Stomach (tissue), 9 donors: Measurements from ENCODE around the gene CDC34. TPM values are rescaled to one million over a fixed set of nuclear protein-coding genes. Genes with fewer than 3 reads are reported as not detected.

Experiments
- DNase-seq, 2 donors: peaks; one replicate each; pipeline versions ENCODE4 v3.0.0 to v3.0.0-alpha.2; 2013 to 2019
- H3K27ac ChIP-seq, 5 donors: fragments of 200-600 bp in 4 of 5; sonication (generic) in 4 of 5; one replicate each; pipeline ENCODE4 v1.5.1; 2013 to 2019; ENCODE audit warnings: mild to moderate bottlenecking in 1 of 5, moderate library complexity in 1 of 5
- H3K27me3 ChIP-seq, 3 donors: fragments of 200-600 bp; sonication (generic); one replicate each; pipeline ENCODE4 v1.5.1; 2017 to 2019; ENCODE audit warnings: mixed run types in 1 of 3
- H3K36me3 ChIP-seq, 4 donors: fragments of 200-600 bp; sonication (generic); 1 replicate in 3 of 4; 2 replicates in 1 of 4; pipeline ENCODE4 v1.5.1; 2016 to 2019
- H3K4me1 ChIP-seq, 4 donors: fragments of 200-600 bp; sonication (generic); one replicate each; pipeline ENCODE4 v1.5.1; 2016 to 2019
- H3K4me3 ChIP-seq, 4 donors: fragments of 200-600 bp; sonication (generic) in 3 of 4; one replicate each; pipeline ENCODE4 v1.5.1; 2016 to 2019; ENCODE audit warnings: mild to moderate bottlenecking in 1 of 4
- H3K9me3 ChIP-seq, 4 donors: fragments of 200-600 bp; sonication (generic); one replicate each; pipeline ENCODE4 v1.5.1; 2016 to 2019
- CTCF ChIP-seq, 7 experiments: fragments of 450-650 bp in 4 of 7; fragments of 200-600 bp in 3 of 7; sonication (generic) in 3 of 7; IDR thresholded peaks; one replicate each; pipeline ENCODE4 v1.5.1; 2016 to 2019; ENCODE audit warnings: antibody characterized with exemption in 7 of 7, control low read depth in 2 of 7, mild to moderate bottlenecking in 1 of 7
- EP300 ChIP-seq: sonication (generic); formaldehyde crosslinking; IDR thresholded peaks from one replicate; pipeline ENCODE4 v1.6.1; 2017; ENCODE audit warnings: antibody characterized with exemption
- POLR2A ChIP-seq, 4 donors: fragments of 450-650 bp; IDR thresholded peaks; one replicate each; pipeline ENCODE4 v1.6.1; 2016; ENCODE audit warnings: antibody characterized with exemption in 4 of 4, control low read depth in 2 of 4, mild to moderate bottlenecking in 1 of 4, moderate library complexity in 1 of 4
- POLR2AphosphoS5 ChIP-seq, 3 donors: sonication (generic); formaldehyde crosslinking; IDR thresholded peaks; one replicate each; pipeline ENCODE4 v1.6.1; 2016; ENCODE audit warnings: antibody characterized with exemption in 3 of 3
- WGBS, 5 donors: extraction: QIAGEN DNeasy Blood & Tissue Kit in 3 of 5; methylation state at CpG; one replicate each; pipeline versions ENCODE4 v1.1.5 to v1.1.7; 2013 to 2018; 5-methylcytosine and 5-hydroxymethylcytosine counted together
- intact Hi-C: fragments of 100-400 bp; cut with DNase I; formaldehyde crosslinking; loops from one replicate; pipeline ENCODE4 v1.15.1; 2023; ENCODE audit warnings: low total_unique reads
- polyA plus RNA-seq, 3 donors: library from polyadenylated mRNA; stranded (reverse); fragments of 200-250 nt; gene quantifications; one replicate each; pipeline ENCODE4 v1.2.3, GENCODE V29; 2013
- total RNA-seq, 5 donors: library from RNA; depleted of rRNA; stranded (reverse); fragments of >200 nt; gene quantifications; one replicate each; pipeline versions ENCODE4 v1.1.0 to v1.2.3, GENCODE V29; 2014 to 2016
- donor health status: healthy with polysubstance abuse.
- donor health status: Bipolar disorder and iron deficiency.
- donor health status: healthy.

The CDC34 gene
- total and polyA plus RNA-seq, 8 donors, result 26.1 to 503 (median 76.7) TPM

GRCh38 chr19:511101-511851 is 20.3 kb upstream of the CDC34 start:
- WGBS, 5 donors, result 49 to 74% (median 66%) methylated on average over 29 to 30 of the region's 30 CpGs
- Histone ChIP-seq H3K9me3 (no peaks in the 10 kb centered on the region), H3K4me1 (peaks cover 13 to 46% (median 39%) of the 10 kb centered on the region in 4 donors), H3K27me3 (no peaks in the 10 kb centered on the region), H3K36me3 (peaks cover 0 to 11% (median 6%) of the 10 kb centered on the region in 4 donors), H3K27ac (peak overlapping the region; percentile 42 to 80 (median 71)), H3K4me3 (peak overlapping the region; percentile 5 to 23 (median 20))
- peak; percentile 37 to 85 for DNase-seq
- intact Hi-C loops, result no loop called here
- no peak for TF ChIP-seq POLR2A (IDR thresholded peaks at IDR 0.05)
- no peak for TF ChIP-seq EP300
- TF ChIP-seq POLR2AphosphoS5 (IDR thresholded peaks at IDR 0.05), result no peak
- no peak for TF ChIP-seq CTCF (IDR thresholded peaks at IDR 0.05)

GRCh38 chr19:512547-513365 is 18.8 kb upstream of the CDC34 start:
- no peak for TF ChIP-seq POLR2AphosphoS5 (IDR thresholded peaks at IDR 0.05)
- no peak for TF ChIP-seq EP300
- no peak for TF ChIP-seq POLR2A (IDR thresholded peaks at IDR 0.05)
- no peak for TF ChIP-seq CTCF (IDR thresholded peaks at IDR 0.05)
- Histone ChIP-seq H3K36me3 (peaks cover 0 to 11% (median 6%) of the 10 kb centered on the region in 4 donors), H3K9me3 (no peaks in the 10 kb centered on the region), H3K27ac (peak overlapping the region in 1 of 5 donors; percentile 23), H3K27me3 (no peaks in the 10 kb centered on the region), H3K4me3 (no peak overlapping the region), H3K4me1 (peaks cover 11 to 41% (median 32%) of the 10 kb centered on the region in 4 donors)
- peak in 1 of 2 donors; percentile 64 for DNase-seq
- intact Hi-C loops, result no loop called here
- WGBS, 5 donors, result 31 to 61% (median 39%) methylated on average over 16 to 62 of the region's 62 CpGs

- Histone ChIP-seq H3K36me3 (peaks cover 0 to 11% (median 6%) of the 10 kb centered on the region in 4 donors), H3K9me3 (no peaks in the 10 kb centered on the region), H3K27me3 (no peaks in the 10 kb centered on the region), H3K4me1 (peaks cover 3 to 33% (median 25%) of the 10 kb centered on the region in 4 donors), H3K27ac (no peak overlapping the region), H3K4me3 (no peak overlapping the region)
- intact Hi-C loops, result no loop called here
- DNase-seq, result no peak
- TF ChIP-seq POLR2AphosphoS5 (IDR thresholded peaks at IDR 0.05) (no peak), POLR2A (IDR thresholded peaks at IDR 0.05) (no peak), EP300 (no peak)
- WGBS, 5 donors, result 70 to 85% (median 77%) methylated on average over 8 to 10 of the region's 10 CpGs
Observed at GRCh38 chr19:513368-514165, 18.0 kb upstream of the CDC34 start.

- no peaks in the 10 kb centered on the region for H3K9me3 ChIP-seq
- H3K4me1 ChIP-seq, result peaks cover 0 to 33% (median 24%) of the 10 kb centered on the region in 4 donors
- H3K27ac ChIP-seq, result no peak overlapping the region
- DNase-seq, result no peak
- H3K4me3 ChIP-seq, result no peak overlapping the region
- WGBS, 5 donors, result 87 to 98% (median 96%) methylated on average over 8 to 9 of the region's 9 CpGs
- H3K36me3 ChIP-seq, result peaks cover 0 to 12% (median 4%) of the 10 kb centered on the region in 4 donors
- TF ChIP-seq CTCF (IDR thresholded peaks at IDR 0.05) (no peak), POLR2AphosphoS5 (IDR thresholded peaks at IDR 0.05) (no peak), POLR2A (IDR thresholded peaks at IDR 0.05) (no peak), EP300 (no peak)
- intact Hi-C loops, result no loop called here
- H3K27me3 ChIP-seq, result no peaks in the 10 kb centered on the region
Observed at GRCh38 chr19:514166-514663, 17.3 kb upstream of the CDC34 start.
